Central memory CD8-positive, alpha-beta T cell (primary cell): ENCODE results near the gene ZC3H4.

ENCODE experiments used
- ATAC-seq: fragments of 150-1000 bp; cut with Tn5 transposase; replicated peaks from 2 replicates; pipeline ENCODE4 v1.10.0; 2022; ENCODE audit warnings: mild to moderate bottlenecking, moderate FRiP score, moderate number of reproducible peaks; ENCODE audit not compliant: poor library complexity, severe bottlenecking; ENCODE audit errors: extremely low read depth
- DNase-seq, 2 donors: peaks; one replicate each; pipeline ENCODE4 v3.0.0; 2021; ENCODE audit warnings: low spot score in 2 of 2
- H3K27ac Mint-ChIP-seq: one replicate; pipeline ENCODE4 v1.8.0; 2022; ENCODE audit warnings: low read depth, mild to moderate bottlenecking, moderate library complexity, mixed read lengths
- H3K27me3 Mint-ChIP-seq: one replicate; pipeline ENCODE4 v1.8.0; 2022; ENCODE audit warnings: mixed read lengths
- H3K36me3 Mint-ChIP-seq: one replicate; pipeline ENCODE4 v1.8.0; 2022; ENCODE audit warnings: mild to moderate bottlenecking, moderate library complexity, mixed read lengths; ENCODE audit not compliant: insufficient read depth
- H3K4me1 Mint-ChIP-seq: one replicate; pipeline ENCODE4 v1.8.0; 2022; ENCODE audit warnings: mixed read lengths
- H3K4me3 Mint-ChIP-seq: one replicate; pipeline ENCODE4 v1.8.0; 2022; ENCODE audit warnings: mild to moderate bottlenecking, moderate library complexity, mixed read lengths
- H3K9me3 Mint-ChIP-seq: one replicate; pipeline ENCODE4 v1.8.0; 2022; ENCODE audit warnings: mixed read lengths

Gene ZC3H4

GRCh38 chr19:47097396-47098201 lies 16.0 kb downstream of the ZC3H4 start:
- H3K4me1 Mint-ChIP-seq, result peaks cover 39% of the 10 kb centered on the region
- no peak overlapping the region for H3K4me3 Mint-ChIP-seq
- H3K36me3 Mint-ChIP-seq, result peaks cover 14% of the 10 kb centered on the region
- H3K9me3 Mint-ChIP-seq, result no peaks in the 10 kb centered on the region
- ATAC-seq (no peak), DNase-seq (no peak)
- H3K27me3 Mint-ChIP-seq, result no peaks in the 10 kb centered on the region
- H3K27ac Mint-ChIP-seq, result no peak overlapping the region

GRCh38 chr19:47096721-47097120 lies 16.9 kb downstream of the ZC3H4 start:
- Mint-ChIP-seq H3K27me3 (no peaks in the 10 kb centered on the region), H3K9me3 (no peaks in the 10 kb centered on the region), H3K27ac (peak overlapping the region; percentile 44), H3K4me3 (no peak overlapping the region), H3K4me1 (peaks cover 36% of the 10 kb centered on the region), H3K36me3 (peaks cover 22% of the 10 kb centered on the region)
- ATAC-seq (no peak), DNase-seq (no peak)

GRCh38 chr19:47096100-47096704 lies 17.4 kb downstream of the ZC3H4 start:
- H3K27me3 Mint-ChIP-seq, result no peaks in the 10 kb centered on the region
- H3K9me3 Mint-ChIP-seq, result no peaks in the 10 kb centered on the region
- H3K4me3 Mint-ChIP-seq, result no peak overlapping the region
- no peak for DNase-seq
- H3K4me1 Mint-ChIP-seq, result peaks cover 36% of the 10 kb centered on the region
- no peak for ATAC-seq
- H3K27ac Mint-ChIP-seq, result peak overlapping the region; percentile 44
- peaks cover 22% of the 10 kb centered on the region for H3K36me3 Mint-ChIP-seq

GRCh38 chr19:47095476-47096099 lies 18.0 kb downstream of the ZC3H4 start:
- Mint-ChIP-seq H3K4me3 (peak overlapping the region; percentile 41), H3K27me3 (no peaks in the 10 kb centered on the region), H3K36me3 (peaks cover 26% of the 10 kb centered on the region), H3K9me3 (no peaks in the 10 kb centered on the region), H3K4me1 (peaks cover 36% of the 10 kb centered on the region), H3K27ac (peak overlapping the region; percentile 96)
- DNase-seq (no peak), ATAC-seq (no peak)

- DNase-seq (no peak), ATAC-seq (peak; percentile 63)
- H3K36me3 Mint-ChIP-seq, result peaks cover 30% of the 10 kb centered on the region
- peak overlapping the region; percentile 41 for H3K4me3 Mint-ChIP-seq
- H3K27me3 Mint-ChIP-seq, result no peaks in the 10 kb centered on the region
- peaks cover 36% of the 10 kb centered on the region for H3K4me1 Mint-ChIP-seq
- peak overlapping the region; percentile 96 for H3K27ac Mint-ChIP-seq
- no peaks in the 10 kb centered on the region for H3K9me3 Mint-ChIP-seq
Observed at GRCh38 chr19:47094557-47095475, 18.8 kb downstream of the ZC3H4 start.

- DNase-seq (no peak), ATAC-seq (peak; percentile 66)
- H3K27ac Mint-ChIP-seq, result peak overlapping the region; percentile 96
- no peak overlapping the region for H3K4me3 Mint-ChIP-seq
- peaks cover 35% of the 10 kb centered on the region for H3K4me1 Mint-ChIP-seq
- peaks cover 34% of the 10 kb centered on the region for H3K36me3 Mint-ChIP-seq
- H3K9me3 Mint-ChIP-seq, result no peaks in the 10 kb centered on the region
- no peaks in the 10 kb centered on the region for H3K27me3 Mint-ChIP-seq
Observed at GRCh38 chr19:47093841-47094240, 19.7 kb downstream of the ZC3H4 start.

GRCh38 chr19:47093254-47093653 lies 20.3 kb downstream of the ZC3H4 start:
- Mint-ChIP-seq H3K27ac (peak overlapping the region; percentile 96), H3K9me3 (no peaks in the 10 kb centered on the region), H3K4me3 (no peak overlapping the region), H3K4me1 (peaks cover 30% of the 10 kb centered on the region), H3K36me3 (peaks cover 33% of the 10 kb centered on the region), H3K27me3 (no peaks in the 10 kb centered on the region)
- no peak for DNase-seq
- no peak for ATAC-seq

GRCh38 chr19:47089767-47090350 lies 23.7 kb downstream of the ZC3H4 start:
- H3K36me3 Mint-ChIP-seq, result peaks cover 46% of the 10 kb centered on the region
- H3K27ac Mint-ChIP-seq, result no peak overlapping the region
- H3K4me1 Mint-ChIP-seq, result peaks cover 13% of the 10 kb centered on the region
- no peak overlapping the region for H3K4me3 Mint-ChIP-seq
- no peaks in the 10 kb centered on the region for H3K9me3 Mint-ChIP-seq
- ATAC-seq (no peak), DNase-seq (no peak)
- no peaks in the 10 kb centered on the region for H3K27me3 Mint-ChIP-seq

- no peak for ATAC-seq
- no peak for DNase-seq
- no peaks in the 10 kb centered on the region for H3K27me3 Mint-ChIP-seq
- no peaks in the 10 kb centered on the region for H3K9me3 Mint-ChIP-seq
- H3K4me1 Mint-ChIP-seq, result no peaks in the 10 kb centered on the region
- no peak overlapping the region for H3K27ac Mint-ChIP-seq
- H3K36me3 Mint-ChIP-seq, result peaks cover 48% of the 10 kb centered on the region
- no peak overlapping the region for H3K4me3 Mint-ChIP-seq
Observed at GRCh38 chr19:47086280-47086679, 27.3 kb downstream of the ZC3H4 start.

- no peaks in the 10 kb centered on the region for H3K27me3 Mint-ChIP-seq
- DNase-seq (no peak), ATAC-seq (no peak)
- no peak overlapping the region for H3K27ac Mint-ChIP-seq
- no peaks in the 10 kb centered on the region for H3K9me3 Mint-ChIP-seq
- no peak overlapping the region for H3K4me3 Mint-ChIP-seq
- no peaks in the 10 kb centered on the region for H3K4me1 Mint-ChIP-seq
- H3K36me3 Mint-ChIP-seq, result peaks cover 51% of the 10 kb centered on the region
Observed at GRCh38 chr19:47084879-47085439, 28.6 kb downstream of the ZC3H4 start.

GRCh38 chr19:47082493-47082892 lies 31.1 kb downstream of the ZC3H4 start:
- Mint-ChIP-seq H3K36me3 (peaks cover 60% of the 10 kb centered on the region), H3K4me1 (no peaks in the 10 kb centered on the region), H3K27ac (no peak overlapping the region), H3K4me3 (no peak overlapping the region), H3K27me3 (no peaks in the 10 kb centered on the region), H3K9me3 (no peaks in the 10 kb centered on the region)
- DNase-seq (no peak), ATAC-seq (no peak)

- ATAC-seq (no peak), DNase-seq (no peak)
- Mint-ChIP-seq H3K4me3 (no peak overlapping the region), H3K36me3 (peaks cover 65% of the 10 kb centered on the region), H3K27me3 (no peaks in the 10 kb centered on the region), H3K27ac (no peak overlapping the region), H3K9me3 (no peaks in the 10 kb centered on the region), H3K4me1 (no peaks in the 10 kb centered on the region)
Observed at GRCh38 chr19:47081095-47081494, 32.5 kb downstream of the ZC3H4 start.
